Kidney epithelial cell (primary cell): ENCODE results near the gene GTF3C1. TPM values are rescaled to one million over a fixed set of nuclear protein-coding genes. Genes with fewer than 3 reads are reported as not detected.

Experiments
- DNase-seq: peaks from one replicate; pipeline ENCODE4 v3.0.0-alpha.2; 2010; ENCODE audit warnings: low read depth
- H3K27me3 ChIP-seq: 2 replicates; pipeline ENCODE4 v1.6.0; 2011; ENCODE audit warnings: low read length; ENCODE audit not compliant: control insufficient read depth, insufficient read depth
- H3K36me3 ChIP-seq: 2 replicates; pipeline ENCODE4 v1.5.1; 2011; ENCODE audit warnings: low read length; ENCODE audit not compliant: control insufficient read depth, insufficient read depth
- H3K4me3 ChIP-seq: 2 replicates; pipeline ENCODE4 v1.5.1; 2011; ENCODE audit warnings: low read depth, mild to moderate bottlenecking, control low read depth, low read length
- CTCF ChIP-seq: IDR thresholded peaks from 2 replicates; pipeline ENCODE4 v1.5.1; 2011; ENCODE audit warnings: mild to moderate bottlenecking, moderate library complexity, low read length, control low read depth, inconsistent platforms; ENCODE audit not compliant: insufficient read depth, poor library complexity, severe bottlenecking
- total RNA-seq: library from RNA; depleted of rRNA; stranded (reverse); fragments of >200 nt; gene quantifications from 2 replicates; pipeline ENCODE4 v1.2.3, GENCODE V29; 2015

Gene GTF3C1
- total RNA-seq, 1 donor from 2014 or later = 89.7 TPM

GRCh38 chr16:27538528-27538927, 11.2 kb downstream of the GTF3C1 start:
- H3K27me3 ChIP-seq = no peaks in the 10 kb centered on the region
- H3K36me3 ChIP-seq = peaks cover 8% of the 10 kb centered on the region
- no peak for TF ChIP-seq CTCF
- DNase-seq = no peak
- no peak overlapping the region for H3K4me3 ChIP-seq

GRCh38 chr16:27534256-27534655, 15.5 kb downstream of the GTF3C1 start:
- no peak for TF ChIP-seq CTCF
- peaks cover 4% of the 10 kb centered on the region for H3K36me3 ChIP-seq
- no peak overlapping the region for H3K4me3 ChIP-seq
- no peak for DNase-seq
- no peaks in the 10 kb centered on the region for H3K27me3 ChIP-seq

GRCh38 chr16:27531826-27532800, 17.6 kb downstream of the GTF3C1 start:
- peaks cover 1% of the 10 kb centered on the region for H3K36me3 ChIP-seq
- no peak overlapping the region for H3K4me3 ChIP-seq
- DNase-seq = no peak
- no peaks in the 10 kb centered on the region for H3K27me3 ChIP-seq
- TF ChIP-seq CTCF = no peak

GRCh38 chr16:27531186-27531585, 18.5 kb downstream of the GTF3C1 start:
- no peak for TF ChIP-seq CTCF
- no peak for DNase-seq
- Histone ChIP-seq H3K4me3 (no peak overlapping the region), H3K36me3 (peaks cover 3% of the 10 kb centered on the region), H3K27me3 (no peaks in the 10 kb centered on the region)

GRCh38 chr16:27529962-27530361, 19.8 kb downstream of the GTF3C1 start:
- TF ChIP-seq CTCF = no peak

More at GRCh38 chr16:27529962-27530361, 19.8 kb downstream of the GTF3C1 start:
- peak; percentile 75 for DNase-seq
- no peak overlapping the region for H3K4me3 ChIP-seq
- no peaks in the 10 kb centered on the region for H3K27me3 ChIP-seq
- H3K36me3 ChIP-seq = peaks cover 4% of the 10 kb centered on the region
